Esophagus muscularis mucosa (tissue), 4 donors: ENCODE measurements around the gene CCRL2. TPM values are rescaled to one million over a fixed set of nuclear protein-coding genes. Genes with fewer than 3 reads are reported as not detected.

Experiments
- DNase-seq: peaks from one replicate; pipeline ENCODE4 v3.0.0-alpha.2; 2017; ENCODE audit errors: extremely low spot score
- H3K27ac ChIP-seq, 4 donors: fragments of 200-600 bp; sonication (generic); replicated peaks in 1 of 4; 1 replicate in 3 of 4; 2 replicates in 1 of 4; pipeline ENCODE4 v1.5.1; 2016 to 2019; ENCODE audit warnings: mild to moderate bottlenecking in 1 of 4
- H3K27me3 ChIP-seq, 4 donors: fragments of 200-600 bp; sonication (generic); one replicate each; pipeline versions ENCODE4 v1.5.1 to v1.6.0; 2016 to 2019
- H3K36me3 ChIP-seq, 4 donors: fragments of 200-600 bp; sonication (generic); one replicate each; pipeline ENCODE4 v1.5.1; 2016 to 2019
- H3K4me1 ChIP-seq, 4 donors: fragments of 200-600 bp; sonication (generic); one replicate each; pipeline ENCODE4 v1.5.1; 2016 to 2019
- H3K4me3 ChIP-seq, 4 donors: fragments of 200-600 bp; sonication (generic); 1 replicate in 2 of 4; 2 replicates in 2 of 4; pipeline ENCODE4 v1.5.1; 2016 to 2019; ENCODE audit warnings: mild to moderate bottlenecking in 4 of 4, moderate library complexity in 1 of 4
- H3K9me3 ChIP-seq, 4 donors: fragments of 200-600 bp; sonication (generic); 1 replicate in 3 of 4; 2 replicates in 1 of 4; pipeline ENCODE4 v1.5.1; 2016 to 2019
- EP300 ChIP-seq: sonication (generic); formaldehyde crosslinking; IDR thresholded peaks from one replicate; pipeline ENCODE4 v1.6.1; 2017; ENCODE audit warnings: antibody characterized with exemption
- POLR2A ChIP-seq: fragments of 450-650 bp; IDR thresholded peaks from one replicate; pipeline ENCODE4 v1.6.1; 2017; ENCODE audit warnings: antibody characterized with exemption, moderate library complexity, mild to moderate bottlenecking, low read depth
- POLR2AphosphoS5 ChIP-seq, 2 donors: sonication (generic); formaldehyde crosslinking; IDR thresholded peaks; one replicate each; pipeline ENCODE4 v1.6.1; 2017; ENCODE audit warnings: antibody characterized with exemption in 2 of 2
- WGBS: methylation state at CpG from one replicate; pipeline ENCODE4 v1.1.5; 2018; 5-methylcytosine and 5-hydroxymethylcytosine counted together
- intact Hi-C: fragments of 100-400 bp; cut with DNase I; formaldehyde crosslinking; loops from one replicate; pipeline ENCODE4 v1.15.1; 2023
- total RNA-seq, 4 donors: library from RNA; depleted of rRNA; stranded (reverse); fragments of >200 nt; gene quantifications; one replicate each; pipeline versions ENCODE4 v1.1.0 to v1.2.1, GENCODE V29; 2016
- TF ChIP-seq, protein P1 (sequence below), 3 experiments: fragments of 200-600 bp in 2 of 3; fragments of 450-650 bp in 1 of 3; sonication (generic) in 2 of 3; IDR thresholded peaks; one replicate each; pipeline ENCODE4 v1.5.1; 2017 to 2019; ENCODE audit warnings: antibody characterized with exemption in 3 of 3, mild to moderate bottlenecking in 2 of 3, moderate library complexity in 1 of 3

CCRL2 gene
- total RNA-seq, 4 donors from 2014 or later = 1.1 to 3.0 (median 2.0) TPM

DNA sequence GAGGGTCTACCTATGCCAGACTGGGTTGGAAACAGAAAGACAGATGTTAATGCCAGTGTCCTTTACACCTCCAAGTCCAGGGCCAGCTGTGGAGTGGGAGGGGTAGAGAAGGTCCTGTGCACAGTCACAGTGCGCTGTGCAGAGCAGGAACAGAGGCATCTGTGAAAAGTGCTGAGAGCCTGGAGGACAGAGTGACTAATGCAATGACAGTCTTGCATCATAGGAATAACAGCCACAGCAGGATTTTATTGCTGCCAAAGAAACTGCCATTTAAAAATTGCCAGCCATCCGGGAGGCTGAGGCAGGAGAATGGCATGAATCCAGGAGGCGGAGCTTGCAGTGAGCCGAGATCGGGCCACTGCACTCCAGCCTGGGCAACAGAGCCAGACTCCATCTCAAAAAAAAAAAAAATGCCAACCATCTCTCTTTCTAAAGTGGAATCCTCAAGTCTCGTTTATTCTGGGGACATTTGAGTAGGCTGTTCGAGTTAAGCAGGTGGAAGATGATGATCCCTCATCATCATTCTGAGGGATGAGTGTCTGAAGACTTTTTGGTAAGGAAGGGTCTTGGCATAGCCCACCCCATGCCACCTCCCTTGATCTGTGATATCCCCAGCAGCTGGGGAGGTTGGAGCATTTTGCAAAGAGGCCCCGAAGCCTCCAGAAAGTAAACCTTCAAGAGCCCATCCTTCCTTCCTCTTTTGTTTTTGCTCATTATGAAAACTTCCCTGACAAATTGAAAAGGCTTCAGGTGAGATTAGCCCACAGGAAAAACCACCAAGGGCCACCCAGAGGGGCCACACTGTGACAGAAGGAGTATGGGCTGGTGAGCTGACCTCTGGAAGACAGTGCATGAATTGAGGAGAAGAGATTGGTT, 45.4 kb upstream of the CCRL2 start:
- H3K9me3 ChIP-seq = no peaks in the 10 kb centered on the region
- peaks cover 0 to 2% (median 0%) of the 10 kb centered on the region in 4 donors for H3K27me3 ChIP-seq
- no peak overlapping the region for H3K27ac ChIP-seq
- H3K4me1 ChIP-seq = peaks cover 0 to 16% (median 6%) of the 10 kb centered on the region in 4 donors
- intact Hi-C loops = no loop called here
- no peaks in the 10 kb centered on the region for H3K36me3 ChIP-seq
- WGBS = 60% methylated on average over 8 of the region's 8 CpGs
- TF ChIP-seq EP300 (no peak), POLR2A (no peak), POLR2AphosphoS5 (IDR thresholded peaks at IDR 0.05) (no peak)
- TF ChIP-seq, protein P1, sequence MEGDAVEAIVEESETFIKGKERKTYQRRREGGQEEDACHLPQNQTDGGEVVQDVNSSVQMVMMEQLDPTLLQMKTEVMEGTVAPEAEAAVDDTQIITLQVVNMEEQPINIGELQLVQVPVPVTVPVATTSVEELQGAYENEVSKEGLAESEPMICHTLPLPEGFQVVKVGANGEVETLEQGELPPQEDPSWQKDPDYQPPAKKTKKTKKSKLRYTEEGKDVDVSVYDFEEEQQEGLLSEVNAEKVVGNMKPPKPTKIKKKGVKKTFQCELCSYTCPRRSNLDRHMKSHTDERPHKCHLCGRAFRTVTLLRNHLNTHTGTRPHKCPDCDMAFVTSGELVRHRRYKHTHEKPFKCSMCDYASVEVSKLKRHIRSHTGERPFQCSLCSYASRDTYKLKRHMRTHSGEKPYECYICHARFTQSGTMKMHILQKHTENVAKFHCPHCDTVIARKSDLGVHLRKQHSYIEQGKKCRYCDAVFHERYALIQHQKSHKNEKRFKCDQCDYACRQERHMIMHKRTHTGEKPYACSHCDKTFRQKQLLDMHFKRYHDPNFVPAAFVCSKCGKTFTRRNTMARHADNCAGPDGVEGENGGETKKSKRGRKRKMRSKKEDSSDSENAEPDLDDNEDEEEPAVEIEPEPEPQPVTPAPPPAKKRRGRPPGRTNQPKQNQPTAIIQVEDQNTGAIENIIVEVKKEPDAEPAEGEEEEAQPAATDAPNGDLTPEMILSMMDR (IDR thresholded peaks at IDR 0.05) = no peak
- no peak overlapping the region for H3K4me3 ChIP-seq
- DNase-seq = no peak

DNA sequence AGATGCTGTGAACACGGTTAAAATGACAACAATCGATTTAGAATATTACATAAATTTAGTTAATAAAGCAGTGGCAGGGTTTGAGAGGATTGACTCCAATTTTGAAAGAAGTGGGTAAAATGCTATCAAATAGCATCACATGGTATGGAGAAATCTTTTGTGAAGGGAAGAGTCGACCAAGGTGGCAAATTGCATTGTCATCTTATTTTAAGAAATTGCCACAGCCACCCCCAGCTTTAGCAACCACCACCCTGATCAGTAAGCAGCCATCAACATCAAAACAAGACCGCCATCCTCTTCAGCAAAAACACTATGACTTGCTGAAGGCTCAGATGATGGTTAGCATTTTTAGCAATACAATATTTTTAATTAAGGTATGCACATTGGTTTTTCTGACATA, 42.0 kb upstream of the CCRL2 start:
- TF ChIP-seq POLR2A (no peak), EP300 (no peak), POLR2AphosphoS5 (IDR thresholded peaks at IDR 0.05) (no peak)
- TF ChIP-seq, protein P1 (IDR thresholded peaks at IDR 0.05) = no peak
- intact Hi-C loops = no loop called here
- WGBS = 90% methylated on average over 4 of the region's 4 CpGs

DNA sequence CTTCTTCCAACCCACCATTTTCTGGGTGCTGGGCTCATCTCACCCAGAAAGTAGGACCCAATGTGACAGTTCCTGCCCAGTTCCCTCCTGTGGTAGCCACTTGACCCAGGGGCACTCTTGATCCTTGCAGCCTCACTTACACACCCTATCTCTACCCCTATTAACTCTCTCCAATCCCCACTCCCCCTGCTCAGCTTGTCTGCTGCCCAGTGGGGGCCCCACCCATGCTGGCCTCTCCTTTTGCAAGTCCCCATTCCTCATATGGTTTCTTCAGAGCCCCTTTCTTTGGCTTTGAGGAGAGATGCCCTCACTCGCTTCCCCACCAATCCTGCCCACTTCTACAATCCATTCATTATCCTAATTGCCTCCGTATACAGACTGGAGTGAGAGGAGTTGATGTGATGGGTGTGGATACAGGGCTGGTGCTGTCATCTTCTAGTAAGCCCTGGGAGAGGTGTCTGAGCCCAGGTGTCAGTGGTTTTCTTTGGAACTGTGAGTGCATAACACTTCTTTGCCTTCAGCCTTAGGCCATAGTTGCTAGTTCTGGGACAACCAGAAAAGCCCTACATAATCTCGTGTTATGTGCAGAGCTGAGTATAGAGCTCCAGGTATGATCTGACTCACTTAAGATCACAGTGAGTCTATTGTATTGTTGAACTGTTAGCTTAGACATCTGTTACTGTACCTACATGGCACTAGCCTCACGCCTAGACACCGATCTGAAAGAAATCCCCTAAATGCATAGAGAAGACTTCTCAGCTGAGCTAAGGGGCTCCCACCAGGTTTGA, 41.1 kb upstream of the CCRL2 start:
- intact Hi-C loops = no loop called here
- 92% methylated on average over 5 of the region's 5 CpGs for WGBS
- peak; percentile 74 for DNase-seq
- H3K4me3 ChIP-seq = no peak overlapping the region
- H3K4me1 ChIP-seq = peaks cover 0 to 6% (median under 1%) of the 10 kb centered on the region in 4 donors
- H3K27ac ChIP-seq = no peak overlapping the region
- H3K27me3 ChIP-seq = peaks cover 0 to 2% (median 0%) of the 10 kb centered on the region in 4 donors
- H3K36me3 ChIP-seq = no peaks in the 10 kb centered on the region
- no peak for TF ChIP-seq EP300
- TF ChIP-seq, protein P1 (IDR thresholded peaks at IDR 0.05) = no peak
- TF ChIP-seq POLR2AphosphoS5 (IDR thresholded peaks at IDR 0.05) = no peak
- no peak for TF ChIP-seq POLR2A
- H3K9me3 ChIP-seq = no peaks in the 10 kb centered on the region

More for the DNA sequence above, 42.0 kb upstream of the CCRL2 start:
- Histone ChIP-seq H3K4me1 (peaks cover 0 to 9% (median 3%) of the 10 kb centered on the region in 4 donors), H3K9me3 (no peaks in the 10 kb centered on the region), H3K36me3 (no peaks in the 10 kb centered on the region), H3K27me3 (peaks cover 0 to 2% (median 0%) of the 10 kb centered on the region in 4 donors), H3K4me3 (no peak overlapping the region), H3K27ac (no peak overlapping the region)
- no peak for DNase-seq

DNA sequence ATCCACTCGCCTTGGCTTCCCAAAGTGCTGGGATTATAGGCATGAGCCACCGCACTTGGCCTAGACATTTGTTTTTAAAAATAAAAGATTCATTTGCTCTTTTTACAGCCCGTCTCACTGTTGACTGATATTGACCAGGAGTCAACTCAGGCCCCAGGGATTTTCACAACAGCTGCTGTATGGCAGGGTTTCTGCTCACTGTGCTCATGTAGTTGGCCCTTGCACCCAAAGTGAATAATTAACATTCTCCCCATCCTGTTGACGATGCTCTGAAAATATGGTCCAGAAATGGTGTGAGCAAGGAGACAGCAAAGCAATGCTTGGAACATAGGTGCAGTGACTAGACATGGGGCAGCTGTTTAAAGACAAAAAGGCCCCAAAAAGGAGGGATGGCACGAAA, 39.2 kb upstream of the CCRL2 start:
- DNase-seq = no peak
- Histone ChIP-seq H3K4me1 (no peaks in the 10 kb centered on the region), H3K4me3 (no peak overlapping the region), H3K36me3 (no peaks in the 10 kb centered on the region), H3K9me3 (no peaks in the 10 kb centered on the region), H3K27me3 (peaks cover 0 to 2% (median 0%) of the 10 kb centered on the region in 4 donors), H3K27ac (no peak overlapping the region)
- WGBS = 86% methylated on average over 5 of the region's 5 CpGs
- intact Hi-C loops = no loop called here
- TF ChIP-seq POLR2A (no peak), EP300 (no peak), POLR2AphosphoS5 (IDR thresholded peaks at IDR 0.05) (no peak)
- TF ChIP-seq, protein P1 (IDR thresholded peaks at IDR 0.05) = no peak
